ENCODE measurements around the gene LITAFD.

LITAFD gene

DNA sequence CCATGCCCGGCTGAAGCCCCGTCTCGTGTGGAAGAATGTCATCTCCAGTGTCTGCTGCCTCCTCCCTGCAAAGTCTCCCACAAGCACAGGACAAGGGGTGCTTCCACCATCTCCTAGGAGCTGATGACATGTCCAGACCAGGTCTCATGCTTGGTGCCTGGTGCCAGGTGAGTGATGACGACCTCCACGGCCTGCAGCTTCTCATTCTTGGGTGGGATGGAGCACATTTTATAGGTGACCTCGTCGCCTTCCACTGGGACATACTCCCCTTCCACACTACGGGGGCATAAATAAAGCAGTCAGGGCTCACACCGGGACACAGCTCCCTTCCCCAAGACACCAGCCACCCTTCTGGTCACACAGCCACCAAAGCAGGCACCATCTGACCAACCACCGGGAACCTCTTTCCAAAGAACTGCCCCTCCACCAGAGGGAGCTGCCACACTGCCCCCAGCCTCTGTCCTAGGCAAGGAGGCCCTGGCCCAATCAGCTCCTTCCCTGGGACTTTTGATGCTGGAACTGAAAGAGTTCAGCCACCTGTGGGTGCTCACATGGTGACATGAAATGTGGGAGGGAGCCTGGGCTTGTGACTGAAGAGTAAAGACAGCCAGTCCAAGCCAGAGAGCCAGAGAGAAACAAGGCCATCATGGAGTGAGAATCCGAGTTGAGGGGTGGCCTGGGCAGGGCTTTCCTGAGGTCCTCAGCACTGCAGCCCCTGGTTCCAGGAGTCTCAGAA, 26.9 kb upstream of the LITAFD start:
- in situ Hi-C loops (cut with MboI; ENCODE audit: low sequenced_read_pairs): no loop called here

DNA sequence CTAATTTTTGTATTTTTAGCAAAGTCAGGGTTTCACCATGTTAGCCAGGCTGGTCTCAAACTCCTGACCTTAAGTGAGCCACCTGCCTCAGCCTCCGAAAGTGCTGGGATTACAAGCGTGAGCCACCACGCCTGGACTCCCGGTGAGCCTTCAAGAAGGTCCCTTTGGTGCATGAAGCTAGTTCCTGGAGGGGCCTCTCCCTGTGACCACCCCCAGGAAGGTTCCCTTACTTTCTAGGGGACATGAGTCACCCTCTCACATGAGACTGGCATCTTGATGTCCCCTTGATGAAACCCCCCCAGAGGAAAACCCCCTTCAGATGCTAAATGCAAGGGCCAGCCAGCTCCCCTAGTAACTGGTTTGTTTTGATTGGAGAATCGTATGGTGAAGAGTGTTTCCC, 26.2 kb upstream of the LITAFD start:
- in situ Hi-C loops (cut with MboI; ENCODE audit: low sequenced_read_pairs): no loop called here

DNA sequence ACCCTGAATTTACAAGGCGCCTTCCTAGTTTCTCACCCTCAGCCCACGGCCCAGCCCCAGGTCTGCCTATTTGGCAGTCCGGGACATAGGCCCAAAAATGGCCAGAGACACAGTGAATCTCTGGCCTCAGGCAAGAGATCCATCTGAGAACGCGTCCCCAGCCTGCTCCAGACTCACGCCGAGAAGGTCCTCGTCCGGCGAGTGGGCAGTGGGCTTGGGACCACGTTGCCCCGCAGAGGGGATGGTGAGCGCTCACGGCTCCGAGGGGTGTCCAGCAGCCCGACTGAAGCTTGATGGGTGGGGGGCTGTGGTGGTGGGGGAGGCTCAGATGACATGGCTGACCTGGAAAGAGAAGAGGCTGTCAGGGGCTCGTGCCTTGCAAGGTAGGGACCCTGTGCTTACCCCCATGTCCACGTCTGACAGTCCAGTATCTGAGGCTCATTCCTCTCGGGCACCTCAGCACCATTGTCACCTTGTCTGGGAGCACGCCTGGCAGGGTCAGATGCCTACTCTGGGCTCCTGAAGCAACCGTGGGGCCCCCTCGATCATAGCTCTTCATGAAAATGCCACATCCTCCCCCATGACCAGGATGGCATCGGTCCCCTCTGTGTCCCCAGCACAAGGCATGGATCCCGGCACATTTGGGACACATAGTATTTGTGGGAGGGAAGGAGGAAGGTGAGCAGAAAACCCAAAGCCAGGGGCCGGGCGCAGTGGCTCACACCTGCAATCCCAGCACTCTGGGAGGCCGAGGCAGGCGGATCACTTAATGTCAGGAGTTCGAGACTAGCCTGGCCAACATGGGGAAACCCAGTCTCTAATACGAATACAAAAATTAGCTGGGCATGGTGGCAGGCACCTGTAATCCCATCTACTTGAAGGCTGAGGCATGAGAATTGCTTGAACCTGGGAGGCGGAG, 22.9 kb upstream of the LITAFD start:
- in situ Hi-C loops (cut with MboI; ENCODE audit: low sequenced_read_pairs): no loop called here

DNA sequence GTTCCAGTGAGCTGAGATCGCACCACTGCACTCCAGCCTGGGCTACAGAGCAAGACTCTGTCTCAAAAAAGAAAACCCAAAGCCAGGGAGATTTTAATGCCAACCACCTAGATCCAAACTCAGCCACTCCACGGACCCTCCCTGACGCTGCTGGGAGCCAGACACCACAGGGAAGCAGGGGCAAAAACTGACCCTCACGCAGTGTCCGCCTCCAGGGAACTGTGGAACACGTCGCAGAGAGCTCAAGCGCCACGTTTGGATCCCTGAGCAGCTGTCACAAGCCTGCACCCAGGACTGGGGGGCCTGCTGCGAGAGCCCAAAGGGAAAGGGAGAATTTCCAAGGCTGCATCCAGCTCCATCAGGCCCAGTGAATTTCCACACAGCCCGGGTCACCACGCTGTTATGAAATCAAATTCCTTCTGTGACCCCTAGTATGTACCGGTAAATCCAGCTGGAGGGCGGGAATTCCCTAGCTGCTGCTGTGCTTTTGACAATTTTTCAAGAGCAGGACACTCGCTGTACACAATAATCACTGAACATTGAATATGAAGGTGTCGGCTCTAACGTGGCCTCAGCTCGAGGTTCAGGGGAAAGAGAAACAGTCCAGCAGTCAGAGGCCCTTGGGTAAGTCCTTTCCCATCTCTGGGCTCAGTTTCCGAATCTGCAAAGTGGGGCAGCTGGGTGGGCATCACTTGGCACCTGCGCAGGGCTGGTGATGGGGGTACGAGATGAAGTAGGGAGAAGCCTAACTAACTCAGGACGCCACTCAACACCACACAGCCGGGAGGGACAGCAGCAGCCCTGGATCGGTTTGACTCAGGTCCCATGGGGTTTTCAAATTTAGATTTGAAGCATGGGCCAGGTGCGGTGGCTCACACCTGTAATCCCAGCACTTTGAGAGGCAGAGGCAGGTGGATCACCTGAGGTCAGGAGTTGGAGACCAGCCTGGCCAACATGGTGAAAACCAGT, 22.0 kb upstream of the LITAFD start:
- in situ Hi-C loops (cut with MboI; ENCODE audit: low sequenced_read_pairs): no loop called here

DNA sequence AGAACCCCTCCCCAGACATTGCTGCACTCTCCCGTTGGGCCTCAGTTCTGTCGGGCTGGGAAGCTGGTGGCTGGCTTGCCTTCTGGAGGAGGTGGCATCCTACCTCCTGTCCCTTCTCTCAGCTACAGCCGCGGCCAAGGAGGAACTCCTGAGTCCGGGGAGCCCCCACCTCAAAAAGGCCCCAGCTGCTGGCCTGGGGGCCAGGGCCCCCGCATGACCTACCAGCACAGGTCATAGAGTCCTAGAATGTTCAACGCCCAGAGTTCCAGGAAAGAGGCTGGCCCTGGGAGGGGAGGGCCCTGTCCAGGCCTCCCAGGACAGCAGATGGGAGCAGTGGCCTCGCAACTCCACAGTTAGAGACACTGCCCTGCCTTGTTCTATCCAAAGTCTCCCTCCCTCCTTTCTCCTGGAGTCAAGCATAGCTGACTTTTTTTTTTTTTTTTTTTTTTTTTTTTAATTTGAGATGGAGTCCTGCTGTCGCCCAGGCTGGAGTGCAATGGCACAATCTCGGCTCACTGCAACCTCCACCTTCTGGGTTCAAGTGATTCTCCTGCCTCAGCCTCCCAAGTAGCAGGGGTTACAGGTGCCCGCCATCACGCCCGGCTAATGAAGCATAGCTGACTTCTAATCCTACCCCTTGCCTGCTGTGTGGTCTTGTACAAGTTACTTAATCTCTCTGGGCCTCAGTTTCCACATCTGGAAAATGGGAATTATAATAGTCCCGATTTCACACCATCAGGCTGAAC, 20.4 kb upstream of the LITAFD start:
- in situ Hi-C loops (cut with MboI; ENCODE audit: low sequenced_read_pairs): no loop called here

DNA sequence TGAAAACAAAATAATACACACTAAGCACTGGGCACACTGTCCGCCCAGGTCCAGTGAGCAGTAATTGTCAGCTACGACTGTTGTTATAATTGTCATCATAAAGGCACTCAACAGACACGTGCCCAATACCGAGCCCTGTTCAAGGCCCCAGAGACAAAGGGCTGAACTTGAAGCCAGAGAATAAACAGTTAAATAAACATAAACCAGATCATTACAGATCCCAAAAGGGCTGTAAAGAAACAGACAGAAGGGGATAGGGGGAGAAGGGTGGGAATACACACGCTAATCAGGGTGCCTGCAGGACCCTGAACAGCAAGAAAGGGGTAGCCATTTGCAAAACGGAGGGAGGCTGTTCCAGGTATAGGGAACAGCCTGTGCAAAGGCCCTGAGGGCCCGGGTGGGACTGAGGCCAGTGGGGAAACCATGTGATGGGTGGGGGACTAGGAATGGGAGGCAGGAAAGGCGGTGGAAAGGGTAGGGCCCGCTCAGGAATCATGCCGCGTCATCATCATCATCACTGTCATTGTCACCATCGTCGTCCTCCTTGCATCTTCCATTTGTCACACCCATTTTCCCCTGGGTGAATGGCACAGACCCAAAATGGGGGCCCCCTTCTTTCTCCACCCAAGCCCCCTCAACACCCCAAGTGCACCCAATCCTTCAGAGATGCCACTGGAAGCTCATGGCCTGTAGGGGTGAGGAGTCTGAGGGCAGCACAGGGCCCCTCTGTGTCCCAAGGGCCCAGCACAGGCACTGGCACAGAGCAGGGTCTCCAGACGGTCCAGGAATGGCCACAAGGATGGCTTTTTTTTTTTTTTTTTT, 19.6 kb upstream of the LITAFD start:
- in situ Hi-C loops (cut with MboI; ENCODE audit: low sequenced_read_pairs): no loop called here

DNA sequence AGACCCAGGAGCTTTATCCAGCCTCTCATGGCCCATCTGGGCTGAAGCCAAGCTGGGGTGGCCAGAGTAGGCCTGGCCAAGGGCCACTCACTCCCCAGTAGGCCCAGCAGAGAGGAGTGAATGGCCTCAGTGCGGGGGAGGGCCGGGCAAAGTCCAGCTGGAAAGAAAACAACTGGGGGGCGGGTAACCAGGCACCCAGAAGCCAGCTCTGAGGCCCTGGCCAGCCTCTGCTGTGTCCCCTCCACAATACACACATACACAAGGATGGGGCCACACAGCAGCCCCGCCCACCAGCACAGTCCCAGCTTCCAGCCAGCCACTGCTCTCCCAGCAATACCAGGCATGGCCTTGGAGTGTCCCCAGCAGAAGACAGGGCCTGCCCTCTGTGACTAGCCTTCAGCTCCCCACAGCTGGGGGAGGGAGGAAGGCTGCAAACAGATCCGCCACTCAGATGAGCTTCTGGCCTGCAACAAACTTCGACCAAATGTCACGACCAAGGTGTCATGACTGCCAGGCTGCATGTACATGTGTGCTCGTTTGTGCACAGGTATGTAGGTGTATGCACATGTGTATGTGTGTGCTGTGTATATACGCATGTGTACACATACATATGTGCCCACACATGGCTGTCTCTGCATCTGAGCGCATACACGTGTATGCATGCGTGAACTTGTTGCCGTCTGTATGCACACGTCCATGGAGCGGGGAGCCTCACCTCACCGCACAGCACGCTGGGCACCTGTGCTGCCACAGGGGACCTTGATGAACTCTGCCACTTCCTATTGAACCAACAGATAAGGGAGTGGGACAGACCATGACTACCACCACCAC, 18.3 kb upstream of the LITAFD start:
- in situ Hi-C loops (cut with MboI; ENCODE audit: low sequenced_read_pairs): no loop called here

DNA sequence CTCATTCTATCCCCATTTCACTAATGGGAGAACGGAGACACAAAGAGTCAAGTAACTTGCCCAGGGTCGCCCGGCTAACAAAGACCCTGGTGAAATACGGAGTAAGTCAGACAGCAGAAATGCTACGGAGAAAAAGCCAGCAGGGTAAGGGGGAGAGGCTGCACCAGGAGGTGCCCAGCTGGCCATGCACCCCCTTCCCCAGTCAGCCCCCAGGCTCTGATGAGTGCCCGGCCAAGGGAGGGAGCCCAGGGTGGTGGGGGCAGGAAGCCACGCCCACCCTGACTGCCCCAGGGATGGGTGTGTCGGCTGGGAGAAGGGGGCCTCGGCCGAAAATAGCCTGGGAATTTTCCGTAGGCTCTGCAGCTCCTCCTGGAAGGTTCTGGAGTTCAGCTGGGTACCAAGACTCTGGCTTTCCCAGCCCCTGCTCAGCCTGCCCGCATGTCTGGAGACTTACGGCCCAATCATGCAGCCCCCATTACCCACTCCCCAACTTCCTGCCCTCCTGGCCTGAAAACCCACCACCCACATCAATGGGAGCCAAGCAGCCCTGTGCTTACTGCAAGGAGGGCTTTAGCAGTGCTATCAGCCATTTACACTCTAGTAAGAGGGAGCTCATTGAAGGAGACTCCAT, 17.6 kb upstream of the LITAFD start:
- in situ Hi-C loops (cut with MboI; ENCODE audit: low sequenced_read_pairs): no loop called here

DNA sequence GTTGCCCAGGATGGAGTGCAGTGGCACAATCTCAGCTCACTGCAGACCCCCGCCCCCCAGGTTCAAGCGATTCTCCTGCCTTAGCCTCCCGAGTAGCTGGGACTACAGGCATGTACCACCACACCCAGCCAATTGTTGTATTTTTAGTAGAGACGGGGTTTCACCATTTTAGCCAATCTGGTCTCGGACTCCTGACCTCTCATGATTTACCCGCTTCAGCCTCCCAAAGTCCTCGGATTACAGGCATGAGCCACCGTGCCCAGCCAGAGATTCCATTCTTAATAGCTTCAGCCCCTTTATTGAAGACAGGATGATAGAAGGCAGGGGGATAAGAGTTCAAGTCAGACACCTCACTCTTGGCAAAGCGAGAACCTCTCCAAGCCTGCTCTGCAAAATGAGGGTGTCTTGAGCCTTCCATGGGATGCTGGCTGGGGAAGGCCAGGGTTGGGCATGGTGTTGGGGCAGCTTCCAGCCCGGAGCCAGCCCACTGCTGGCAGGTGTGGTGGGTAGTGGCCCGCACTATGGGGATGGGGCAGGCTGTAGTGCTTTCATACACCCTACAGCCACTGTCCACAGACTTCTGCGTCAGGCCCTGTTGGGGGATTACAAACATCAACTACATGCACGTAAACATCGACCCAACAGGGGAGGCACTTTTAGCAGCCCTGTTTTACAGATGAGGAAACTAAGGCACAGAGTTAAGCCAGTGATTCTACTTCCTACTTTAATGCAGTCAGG, 16.8 kb upstream of the LITAFD start:
- in situ Hi-C loops (cut with MboI; ENCODE audit: low sequenced_read_pairs): no loop called here

DNA sequence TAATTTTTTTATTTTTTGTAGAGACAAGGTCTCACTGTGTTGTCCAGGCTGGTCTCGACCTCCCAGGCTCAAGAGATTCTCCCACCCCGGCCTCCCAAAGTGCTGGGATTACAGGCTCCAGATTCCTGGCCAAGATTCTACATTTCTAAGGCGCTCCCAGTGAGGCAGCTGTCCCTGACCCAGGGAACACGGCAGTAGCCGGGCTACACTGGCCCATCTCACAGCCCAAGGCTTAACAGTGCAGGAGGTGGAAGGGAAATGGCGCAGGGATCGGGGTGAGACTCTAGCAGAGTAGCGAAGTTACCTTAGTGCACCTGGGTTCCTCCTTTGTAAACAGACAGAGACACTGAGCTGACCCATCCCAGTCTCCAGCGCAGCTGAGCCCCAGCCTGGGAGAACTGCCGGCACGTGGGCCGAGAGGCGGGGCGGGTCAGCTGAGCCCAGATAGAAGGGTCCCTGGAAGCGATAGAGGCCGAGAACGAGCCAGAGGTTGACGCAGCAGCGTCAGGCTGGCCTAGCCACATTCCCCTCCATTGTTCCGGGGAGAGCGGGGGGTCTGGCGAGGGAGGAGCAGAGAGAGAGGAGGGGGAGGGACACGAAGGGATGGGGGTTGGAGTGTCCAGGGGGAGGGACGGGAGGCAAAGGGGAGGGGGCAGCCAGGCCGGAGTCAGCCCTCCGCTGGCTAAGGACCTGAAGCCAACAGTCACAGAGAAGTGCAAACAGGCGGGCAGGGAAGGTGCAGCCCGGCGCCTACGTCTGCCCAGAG, 15.8 kb upstream of the LITAFD start:
- in situ Hi-C loops (cut with MboI; ENCODE audit: low sequenced_read_pairs): no loop called here

DNA sequence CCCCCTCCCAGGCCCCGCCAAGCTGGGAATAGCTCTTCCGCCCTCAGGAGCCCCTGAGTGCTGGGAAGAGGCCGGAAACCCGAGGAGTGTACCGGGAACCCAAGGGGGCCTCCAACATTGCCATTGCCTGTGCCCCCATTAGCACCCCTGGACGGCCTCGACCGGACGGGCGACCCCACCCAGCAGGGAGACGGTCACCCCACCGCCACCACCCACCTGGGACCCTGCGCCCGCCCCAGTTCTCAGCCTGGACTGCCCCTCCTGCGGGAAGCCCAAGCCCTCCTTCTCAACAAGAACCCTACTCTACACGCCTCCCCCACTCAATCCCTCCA, 15.3 kb upstream of the LITAFD start:
- in situ Hi-C loops (cut with MboI; ENCODE audit: low sequenced_read_pairs): no loop called here

DNA sequence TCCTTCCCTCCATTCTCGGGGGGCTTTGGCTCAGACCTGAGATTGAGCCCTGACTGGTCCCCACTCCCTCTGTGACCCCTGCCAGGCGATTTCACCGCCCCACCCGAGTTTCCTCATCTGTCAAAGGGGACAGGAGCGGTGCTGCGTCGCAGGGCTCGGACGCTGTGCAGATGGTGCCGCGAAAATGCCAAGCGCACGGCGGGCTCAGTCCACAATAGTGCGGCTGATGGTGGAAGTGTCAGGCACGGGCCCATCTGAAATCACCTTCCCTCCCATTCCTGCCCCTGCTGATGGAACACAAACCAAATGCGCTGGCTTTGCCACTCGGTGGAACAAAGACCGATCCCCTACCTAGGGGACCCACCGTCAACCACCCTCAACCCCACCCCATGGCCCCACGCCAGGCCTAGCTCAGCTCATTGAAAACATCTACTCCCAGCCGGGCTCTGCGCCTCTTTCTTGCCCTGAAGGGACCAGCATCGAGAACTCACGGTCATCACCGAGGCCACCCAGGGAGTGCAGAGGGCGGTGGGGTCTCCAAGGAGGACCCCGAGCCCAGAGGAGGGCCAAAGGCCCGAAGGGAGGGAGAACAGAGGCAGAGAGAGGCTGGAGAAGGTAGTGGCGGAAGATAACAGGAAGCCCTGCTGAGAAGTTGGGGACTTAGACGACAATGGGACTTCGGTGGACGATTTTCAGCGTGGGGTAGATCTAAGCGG, 14.8 kb upstream of the LITAFD start:
- in situ Hi-C loops (cut with MboI; ENCODE audit: low sequenced_read_pairs): no loop called here

DNA sequence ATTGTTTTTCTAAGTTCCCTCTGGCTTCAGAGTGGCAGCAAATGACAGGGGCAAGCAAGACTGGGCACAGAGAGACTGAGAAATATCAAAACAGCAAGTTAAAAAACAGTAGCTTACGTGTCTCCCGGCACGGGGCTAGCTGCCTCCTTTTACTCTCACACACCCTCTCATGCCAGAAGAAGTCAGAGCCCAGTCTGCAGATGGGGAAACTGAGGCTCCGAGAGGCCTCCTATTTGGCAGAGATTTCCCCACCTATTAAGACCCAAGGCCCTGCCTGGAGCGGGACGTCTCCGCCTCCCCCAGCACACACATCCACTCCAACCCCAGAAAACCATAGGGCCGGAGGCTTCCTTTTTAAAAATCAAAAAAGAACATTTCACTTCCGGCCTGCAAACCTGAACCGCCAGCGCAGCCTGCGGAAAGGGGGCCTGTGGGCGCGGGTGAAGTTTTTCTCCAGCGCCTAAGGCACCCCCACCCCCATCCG, 14.2 kb upstream of the LITAFD start:
- in situ Hi-C loops (cut with MboI; ENCODE audit: low sequenced_read_pairs): no loop called here

DNA sequence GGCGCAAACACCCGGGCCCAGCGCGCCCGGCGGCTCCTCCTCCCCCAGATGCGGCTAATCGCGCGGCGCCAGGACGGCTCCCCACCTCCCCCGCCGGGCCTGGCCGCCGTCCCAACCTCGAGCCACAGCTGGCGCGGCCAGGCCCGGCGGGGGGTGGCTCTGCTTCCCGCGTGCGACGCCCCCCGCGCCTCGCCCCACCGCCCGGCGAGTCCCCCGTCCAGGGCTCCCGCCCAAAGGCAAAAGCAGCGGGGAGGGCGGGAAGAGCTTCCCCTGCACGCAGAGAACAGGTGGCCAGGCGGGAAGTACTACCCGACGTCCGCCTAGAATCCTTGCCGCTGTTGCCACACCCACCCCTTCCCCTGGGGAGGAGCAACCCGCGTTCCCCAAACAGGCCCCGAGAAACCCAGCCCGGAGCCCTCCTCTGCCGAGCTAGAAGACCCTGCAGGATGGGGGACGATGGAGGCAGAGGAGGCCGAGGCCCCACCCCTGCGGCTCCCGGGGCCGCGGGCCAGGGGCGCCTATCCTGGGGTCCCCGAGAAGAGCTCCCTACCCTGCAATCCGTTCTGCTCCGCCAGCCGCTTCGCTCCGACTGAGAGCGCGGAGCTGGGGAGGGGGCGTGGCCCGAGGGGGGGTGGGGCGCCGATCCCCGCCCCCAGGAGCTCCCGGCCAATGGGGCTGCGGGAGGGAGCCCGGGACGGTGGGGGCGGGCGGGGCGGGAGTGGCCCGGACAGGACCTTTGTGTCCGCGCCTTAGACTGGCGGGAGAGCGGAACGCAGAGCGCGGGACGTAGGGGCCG, 13.5 kb upstream of the LITAFD start, which contains the start of gene CARHSP1:
Gene CARHSP1, minus strand, starts transcription at position 591 of the 796 bp plus-strand sequence. CDS start 9,678 bp downstream, outside the sequence.
- in situ Hi-C loops (cut with MboI; ENCODE audit: low sequenced_read_pairs): no loop called here

Measured in HL-60/S4 treated with retinoic acid at 250 ng/mL for 4 days and 3 days (cell line).